ENCODE measurements around the gene MRPL2.
"Not testable (repeated sequence)": the region's sequence is repeated elsewhere in the genome, so short reads cannot be mapped to it uniquely, and the experiment has no call there.

Gene MRPL2

GRCh38 chr6:43053545-43054205 is 5.6 kb downstream of the MRPL2 start, which contains the start of gene CUL7:
Gene CUL7, minus strand, starts transcription at chr6:43053851. Its CDS starts 1,063 bp downstream, at chr6:43052788.
- peak; percentile 95 for DNase-seq (ENCODE audit: low spot score)

GRCh38 chr6:43052842-43053544 is 6.2 kb downstream of the MRPL2 start:
- peak; percentile 25 for DNase-seq (ENCODE audit: low spot score)

- DNase-seq (ENCODE audit: low spot score) = no peak
Measured at GRCh38 chr6:43052225-43052841, 6.9 kb downstream of the MRPL2 start.

GRCh38 chr6:43050981-43051380 is 8.3 kb downstream of the MRPL2 start:
- DNase-seq (ENCODE audit: low spot score) = no peak

GRCh38 chr6:43047998-43048397 is 11.2 kb downstream of the MRPL2 start:
- DNase-seq (ENCODE audit: low spot score) = no peak

- DNase-seq (ENCODE audit: low spot score) = no peak
Measured at GRCh38 chr6:43045371-43045930, 13.8 kb downstream of the MRPL2 start.

GRCh38 chr6:43043310-43043709 is 15.9 kb downstream of the MRPL2 start:
- DNase-seq (ENCODE audit: low spot score) = no peak

- DNase-seq (ENCODE audit: low spot score) = not testable (repeated sequence)
Measured at GRCh38 chr6:43041475-43041874, 17.8 kb downstream of the MRPL2 start.

- DNase-seq (ENCODE audit: low spot score) = no peak
Measured at GRCh38 chr6:43040542-43041257, 18.5 kb downstream of the MRPL2 start.

- DNase-seq (ENCODE audit: low spot score) = no peak
Measured at GRCh38 chr6:43038727-43039126, 20.5 kb downstream of the MRPL2 start.

GRCh38 chr6:43037706-43038105 is 21.5 kb downstream of the MRPL2 start:
- DNase-seq (ENCODE audit: low spot score) = no peak

- no peak for DNase-seq (ENCODE audit: low spot score)
Measured at GRCh38 chr6:43037197-43037596, 22.0 kb downstream of the MRPL2 start.

- no peak for DNase-seq (ENCODE audit: low spot score)
Measured at GRCh38 chr6:43036712-43037111, 22.5 kb downstream of the MRPL2 start.

- no peak for DNase-seq (ENCODE audit: low spot score)
Measured at GRCh38 chr6:43035495-43036194, 23.6 kb downstream of the MRPL2 start.

- DNase-seq (ENCODE audit: low spot score) = no peak
Measured at GRCh38 chr6:43034190-43034525, 25.1 kb downstream of the MRPL2 start.

GRCh38 chr6:43033496-43034189 is 25.6 kb downstream of the MRPL2 start:
- DNase-seq (ENCODE audit: low spot score) = no peak

GRCh38 chr6:43032326-43032725 is 26.9 kb downstream of the MRPL2 start:
- no peak for DNase-seq (ENCODE audit: low spot score)

GRCh38 chr6:43029120-43029519 is 30.1 kb downstream of the MRPL2 start:
- DNase-seq (ENCODE audit: low spot score) = no peak

GRCh38 chr6:43026365-43026764 is 32.9 kb downstream of the MRPL2 start:
- DNase-seq (ENCODE audit: low spot score) = no peak

- DNase-seq (ENCODE audit: low spot score) = no peak
Measured at GRCh38 chr6:43024436-43024835, 34.8 kb downstream of the MRPL2 start.

All from hematopoietic multipotent progenitor cell treated with erythropoietin and hydrocortisone succinate and interleukin-3 and kit ligand, for 15 days (in vitro differentiated cells).